ENCODE results near the gene C11orf21.

DNA sequence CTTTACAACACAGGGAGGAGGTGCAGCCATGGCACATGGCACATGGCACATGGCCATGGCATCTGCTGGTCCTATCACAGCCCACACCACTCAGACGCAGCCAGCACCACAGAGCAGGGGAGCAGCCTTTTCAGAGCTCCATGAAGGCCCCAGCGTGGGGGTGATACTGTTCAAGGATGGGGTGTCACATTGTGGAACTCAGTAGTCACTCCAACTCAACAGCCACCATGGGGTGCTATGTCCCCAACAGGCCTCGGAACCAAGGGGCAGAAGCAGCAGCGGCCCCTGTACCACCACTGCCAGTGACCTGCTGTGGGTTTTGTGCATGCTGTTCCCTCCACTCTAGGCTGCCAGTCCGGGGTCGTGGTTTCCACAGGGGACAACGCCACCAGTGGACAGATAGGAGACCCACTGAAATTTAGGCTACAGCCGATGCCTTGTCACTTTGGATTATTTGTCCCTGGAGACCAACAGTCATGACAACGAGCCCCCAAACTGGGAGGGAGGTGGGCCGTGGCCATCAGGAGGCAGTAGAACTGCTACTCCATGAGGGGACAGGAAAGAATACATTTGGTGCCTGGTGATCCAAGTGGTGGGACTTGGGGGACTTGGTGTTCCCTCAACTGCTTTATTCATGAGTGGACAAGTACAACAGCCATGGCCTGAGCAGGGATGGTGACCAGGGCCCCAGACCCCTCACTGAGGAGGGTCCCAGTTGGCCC lies 45.0 kb upstream of the C11orf21 start:
- TF ChIP-seq, protein P1, sequence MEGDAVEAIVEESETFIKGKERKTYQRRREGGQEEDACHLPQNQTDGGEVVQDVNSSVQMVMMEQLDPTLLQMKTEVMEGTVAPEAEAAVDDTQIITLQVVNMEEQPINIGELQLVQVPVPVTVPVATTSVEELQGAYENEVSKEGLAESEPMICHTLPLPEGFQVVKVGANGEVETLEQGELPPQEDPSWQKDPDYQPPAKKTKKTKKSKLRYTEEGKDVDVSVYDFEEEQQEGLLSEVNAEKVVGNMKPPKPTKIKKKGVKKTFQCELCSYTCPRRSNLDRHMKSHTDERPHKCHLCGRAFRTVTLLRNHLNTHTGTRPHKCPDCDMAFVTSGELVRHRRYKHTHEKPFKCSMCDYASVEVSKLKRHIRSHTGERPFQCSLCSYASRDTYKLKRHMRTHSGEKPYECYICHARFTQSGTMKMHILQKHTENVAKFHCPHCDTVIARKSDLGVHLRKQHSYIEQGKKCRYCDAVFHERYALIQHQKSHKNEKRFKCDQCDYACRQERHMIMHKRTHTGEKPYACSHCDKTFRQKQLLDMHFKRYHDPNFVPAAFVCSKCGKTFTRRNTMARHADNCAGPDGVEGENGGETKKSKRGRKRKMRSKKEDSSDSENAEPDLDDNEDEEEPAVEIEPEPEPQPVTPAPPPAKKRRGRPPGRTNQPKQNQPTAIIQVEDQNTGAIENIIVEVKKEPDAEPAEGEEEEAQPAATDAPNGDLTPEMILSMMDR (IDR thresholded peaks at IDR 0.05), result no peak
- no peak for TF ChIP-seq POLR2A (IDR thresholded peaks at IDR 0.05)

All from adrenal gland (tissue), 5 donors.